H7 (cell line): Measurements from ENCODE around the gene PLXNC1. TPM values are rescaled to one million over a fixed set of nuclear protein-coding genes. Genes with fewer than 3 reads are reported as not detected.

Experiments used
- DNase-seq: peaks from one replicate; pipeline ENCODE4 v3.0.0; 2012
- H3K27me3 ChIP-seq: 2 replicates; pipeline ENCODE4 v1.6.0; 2011; ENCODE audit warnings: mild to moderate bottlenecking, low read length; ENCODE audit not compliant: control insufficient read depth, insufficient read depth
- H3K36me3 ChIP-seq: replicated peaks from 2 replicates; pipeline ENCODE4 v1.5.1; 2011; ENCODE audit warnings: low read length; ENCODE audit not compliant: control insufficient read depth, insufficient read depth
- H3K4me3 ChIP-seq: 2 replicates; pipeline ENCODE4 v1.5.1; 2011; ENCODE audit warnings: low read depth, mild to moderate bottlenecking, control low read depth, low read length, moderate library complexity; ENCODE audit not compliant: insufficient read depth
- total RNA-seq: library from RNA; depleted of rRNA; stranded (reverse); fragments of >200 nt; shearing (Covaris generic); gene quantifications from 2 replicates; pipeline ENCODE4 v1.2.3, GENCODE V29; 2014

Gene PLXNC1
- total RNA-seq, 1 experiment from 2014 or later: 1.2 TPM

- Histone ChIP-seq H3K4me3 (no peak overlapping the region), H3K36me3 (no peaks in the 10 kb centered on the region), H3K27me3 (peaks cover 39% of the 10 kb centered on the region)
- no peak for DNase-seq
Measured at GRCh38 chr12:94144781-94145180, 3.6 kb upstream of the PLXNC1 start.

GRCh38 chr12:94145191-94145983 lies 3.0 kb upstream of the PLXNC1 start:
- DNase-seq: peak; percentile 24
- peaks cover 45% of the 10 kb centered on the region for H3K27me3 ChIP-seq
- H3K4me3 ChIP-seq: no peak overlapping the region
- no peaks in the 10 kb centered on the region for H3K36me3 ChIP-seq

- Histone ChIP-seq H3K36me3 (no peaks in the 10 kb centered on the region), H3K4me3 (no peak overlapping the region), H3K27me3 (peaks cover 54% of the 10 kb centered on the region)
- no peak for DNase-seq
Measured at GRCh38 chr12:94146166-94146936, 2.0 kb upstream of the PLXNC1 start.

- Histone ChIP-seq H3K27me3 (peaks cover 62% of the 10 kb centered on the region), H3K36me3 (no peaks in the 10 kb centered on the region), H3K4me3 (peak overlapping the region; percentile 53)
- peak; percentile 41 for DNase-seq
Measured at GRCh38 chr12:94147387-94147990, 888 bp upstream of the PLXNC1 start.

GRCh38 chr12:94148739-94149118 lies 352 bp downstream of the PLXNC1 start:
- Histone ChIP-seq H3K27me3 (peaks cover 69% of the 10 kb centered on the region), H3K4me3 (peak overlapping the region; percentile 53)
- no peak for DNase-seq

GRCh38 chr12:94149119-94149780 lies 873 bp downstream of the PLXNC1 start:
- H3K27me3 ChIP-seq: peaks cover 69% of the 10 kb centered on the region
- peak; percentile 92 for DNase-seq
- no peaks in the 10 kb centered on the region for H3K36me3 ChIP-seq
- peak overlapping the region; percentile 52 for H3K4me3 ChIP-seq

More at GRCh38 chr12:94148739-94149118, 352 bp downstream of the PLXNC1 start:
- no peaks in the 10 kb centered on the region for H3K36me3 ChIP-seq

GRCh38 chr12:94149781-94150239 lies 1.4 kb downstream of the PLXNC1 start:
- Histone ChIP-seq H3K4me3 (peak overlapping the region; percentile 52), H3K27me3 (peaks cover 66% of the 10 kb centered on the region), H3K36me3 (no peaks in the 10 kb centered on the region)
- peak; percentile 83 for DNase-seq

- H3K4me3 ChIP-seq: peak overlapping the region; percentile 52
- peaks cover 66% of the 10 kb centered on the region for H3K27me3 ChIP-seq
- peak; percentile 71 for DNase-seq
- no peaks in the 10 kb centered on the region for H3K36me3 ChIP-seq
Measured at GRCh38 chr12:94150240-94151121, 2.1 kb downstream of the PLXNC1 start.

- Histone ChIP-seq H3K27me3 (peaks cover 61% of the 10 kb centered on the region), H3K4me3 (no peak overlapping the region), H3K36me3 (no peaks in the 10 kb centered on the region)
- DNase-seq: peak; percentile 32
Measured at GRCh38 chr12:94151582-94151981, 3.2 kb downstream of the PLXNC1 start.

- Histone ChIP-seq H3K27me3 (peaks cover 52% of the 10 kb centered on the region), H3K36me3 (no peaks in the 10 kb centered on the region), H3K4me3 (no peak overlapping the region)
- no peak for DNase-seq
Measured at GRCh38 chr12:94152292-94153078, 4.1 kb downstream of the PLXNC1 start.

GRCh38 chr12:94157181-94157580 lies 8.8 kb downstream of the PLXNC1 start:
- peaks cover 7% of the 10 kb centered on the region; the same call in 1 of the 2 replicates for H3K27me3 ChIP-seq
- no peaks in the 10 kb centered on the region for H3K36me3 ChIP-seq

GRCh38 chr12:94157981-94158411 lies 9.6 kb downstream of the PLXNC1 start:
- Histone ChIP-seq H3K36me3 (no peaks in the 10 kb centered on the region), H3K27me3 (peaks cover 2% of the 10 kb centered on the region; the same call in 1 of the 2 replicates)

More at GRCh38 chr12:94157181-94157580, 8.8 kb downstream of the PLXNC1 start:
- no peak for DNase-seq
- no peak overlapping the region for H3K4me3 ChIP-seq

GRCh38 chr12:94158666-94159065 lies 10.3 kb downstream of the PLXNC1 start:
- Histone ChIP-seq H3K27me3 (no peaks in the 10 kb centered on the region), H3K4me3 (no peak overlapping the region), H3K36me3 (no peaks in the 10 kb centered on the region)
- DNase-seq: no peak

More at GRCh38 chr12:94157981-94158411, 9.6 kb downstream of the PLXNC1 start:
- no peak overlapping the region for H3K4me3 ChIP-seq
- DNase-seq: no peak
